ENCODE measurements around the gene IL25.

DNA sequence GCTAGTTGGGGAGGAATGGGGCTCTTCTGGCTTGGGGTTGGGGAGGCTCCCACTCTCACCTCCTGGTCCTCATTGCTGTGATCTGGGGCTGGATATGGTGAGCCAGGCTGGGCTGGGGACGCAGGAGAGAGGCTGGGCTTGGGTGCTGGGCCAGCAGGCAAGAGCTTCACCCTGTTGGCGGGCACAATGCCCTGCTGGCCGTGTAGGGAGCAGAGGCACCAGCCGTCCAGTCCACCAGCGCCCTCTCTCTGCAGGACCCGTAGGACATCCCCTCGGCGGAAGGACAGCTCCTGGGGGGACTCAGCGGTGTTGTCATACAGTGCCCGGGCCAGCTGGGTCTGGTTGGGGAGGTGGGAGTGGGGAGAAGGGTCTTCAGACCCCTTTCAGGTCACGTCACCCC, 12.1 kb upstream of the IL25 start:
- no peak for TF ChIP-seq POLR2A (IDR thresholded peaks at IDR 0.05)
- no peak for TF ChIP-seq EP300 (IDR thresholded peaks at IDR 0.05)

Data from upper lobe of left lung (tissue), 4 donors.